H1 (cell line): Measurements from ENCODE around the gene MEI1. TPM values are rescaled to one million over a fixed set of nuclear protein-coding genes. Genes with fewer than 3 reads are reported as not detected.

Source experiments
- CTCF ChIA-PET: fragments of 300-600 bp; sonication (Branson Sonifier 250); formaldehyde crosslinking; loops from one replicate; lab custom pipeline; 2021; ENCODE audit not compliant: partially characterized antibody; lab: Charles Lee
- POLR2A ChIA-PET: fragments of 300-600 bp; sonication (Branson Sonifier 250); formaldehyde crosslinking; loops from one replicate; lab custom pipeline; 2021; ENCODE audit warnings: inconsistent platforms; ENCODE audit not compliant: partially characterized antibody; lab: Charles Lee
- DNase-seq, 2 experiments: peaks; one replicate each; pipeline versions ENCODE4 v3.0.0 to v3.0.0-alpha.2; 2010 to 2022; ENCODE audit warnings: low spot score in 2 of 2, low read depth in 1 of 2, mixed read lengths in 1 of 2
- FAIRE-seq: peaks from 2 replicates; lab custom pipeline; 2011; peaks lifted over from hg19 to GRCh38; lab: Jason Lieb, UNC
- H2AFZ ChIP-seq: 2 replicates; pipeline ENCODE4 v1.8.1; 2012; ENCODE audit warnings: low read length, inconsistent platforms
- H2AK5ac ChIP-seq: 2 replicates; pipeline ENCODE4 v1.6.1; 2013; ENCODE audit warnings: low read depth, low read length
- H2BK120ac ChIP-seq: replicated peaks from 2 replicates; pipeline ENCODE3; 2013; ENCODE audit warnings: low read depth, low read length, inconsistent platforms
- H2BK12ac ChIP-seq: 2 replicates; pipeline ENCODE4 v1.6.1; 2013; ENCODE audit warnings: low read depth, low read length
- H2BK15ac ChIP-seq: 2 replicates; pipeline ENCODE4 v1.6.1; 2013; ENCODE audit warnings: low read length
- H2BK20ac ChIP-seq: 2 replicates; pipeline ENCODE4 v1.6.1; 2013; ENCODE audit warnings: low read length
- H2BK5ac ChIP-seq: 2 replicates; pipeline ENCODE4 v1.6.1; 2013; ENCODE audit warnings: low read depth, low read length
- H3K14ac ChIP-seq: 2 replicates; pipeline ENCODE4 v1.6.1; 2013; ENCODE audit warnings: inconsistent platforms; ENCODE audit not compliant: insufficient read length
- H3K18ac ChIP-seq: 2 replicates; pipeline ENCODE4 v1.6.1; 2013; ENCODE audit warnings: low read length; ENCODE audit errors: extremely low read depth
- H3K23ac ChIP-seq: 2 replicates; pipeline ENCODE4 v1.6.1; 2013; ENCODE audit warnings: inconsistent platforms; ENCODE audit not compliant: insufficient read length
- H3K23me2 ChIP-seq: 2 replicates; pipeline ENCODE4 v1.6.1; 2013; ENCODE audit warnings: low read depth, low read length
- H3K27ac ChIP-seq: 2 replicates; pipeline ENCODE4 v1.6.1; 2011; ENCODE audit warnings: low read depth, low read length, inconsistent platforms
- H3K27me3 ChIP-seq, 4 experiments: replicated peaks in 1 of 4; 1 replicate in 1 of 4; 2 replicates in 3 of 4; pipeline versions ENCODE4 v1.6.1 to v1.8.1; 2011 to 2013; ENCODE audit warnings: low read length in 3 of 4, mild to moderate bottlenecking in 3 of 4, inconsistent platforms in 2 of 4, mixed read lengths in 2 of 4, moderate library complexity in 1 of 4; ENCODE audit not compliant: control insufficient read depth in 3 of 4, insufficient read depth in 3 of 4; ENCODE audit errors: extremely low read depth in 1 of 4
- H3K36me3 ChIP-seq, 4 experiments: 2 replicates each; pipeline versions ENCODE4 v1.6.1 to v1.8.1; 2011 to 2013; ENCODE audit warnings: mild to moderate bottlenecking in 4 of 4, low read length in 3 of 4, moderate library complexity in 2 of 4, control low read depth in 1 of 4, inconsistent platforms in 1 of 4; ENCODE audit not compliant: insufficient read depth in 4 of 4, control insufficient read depth in 2 of 4
- H3K4ac ChIP-seq: replicated peaks from 2 replicates; pipeline ENCODE3; 2013; ENCODE audit warnings: low read length, low read depth, mixed read lengths, inconsistent platforms; ENCODE audit not compliant: insufficient read length
- H3K4me1 ChIP-seq, 4 experiments: replicated peaks in 1 of 4; 1 replicate in 1 of 4; 2 replicates in 3 of 4; pipeline versions ENCODE4 v1.6.1 to v1.8.1; 2011 to 2013; ENCODE audit warnings: low read length in 3 of 4, inconsistent platforms in 2 of 4, mixed read lengths in 1 of 4; ENCODE audit not compliant: insufficient read depth in 4 of 4, control insufficient read depth in 3 of 4
- H3K4me2 ChIP-seq, 2 experiments: 2 replicates each; pipeline versions ENCODE4 v1.6.1 to v1.8.1; 2011 to 2013; ENCODE audit warnings: low read depth in 2 of 2, low read length in 2 of 2, control low read depth in 1 of 2, inconsistent platforms in 1 of 2, mild to moderate bottlenecking in 1 of 2; ENCODE audit not compliant: insufficient read depth in 1 of 2
- H3K4me3 ChIP-seq, 4 experiments: fragments of 200-600, 300-600 bp in 1 of 4; sonication (generic), shearing (Covaris generic), sonication (Bioruptor Twin) in 1 of 4; 2 replicates each; pipeline versions ENCODE4 v1.5.1 to v1.8.1; 2011 to 2016; ENCODE audit warnings: low read length in 4 of 4, low read depth in 3 of 4, control low read depth in 2 of 4, inconsistent platforms in 2 of 4, mild to moderate bottlenecking in 2 of 4, mixed read lengths in 1 of 4, moderate library complexity in 1 of 4; ENCODE audit not compliant: insufficient read depth in 2 of 4; ENCODE audit errors: extremely low read depth in 1 of 4
- H3K56ac ChIP-seq: replicated peaks from 2 replicates; pipeline ENCODE3; 2013; ENCODE audit warnings: low read depth, mild to moderate bottlenecking, mixed read lengths, low read length, inconsistent platforms; ENCODE audit not compliant: insufficient read length
- H3K79me1 ChIP-seq: 2 replicates; pipeline ENCODE4 v1.6.1; 2013; ENCODE audit warnings: low read depth, low read length, control low read depth
- H3K79me2 ChIP-seq, 2 experiments: 2 replicates each; pipeline versions ENCODE4 v1.6.1 to v1.8.1; 2012 to 2013; ENCODE audit warnings: low read length in 2 of 2, mild to moderate bottlenecking in 2 of 2, inconsistent platforms in 1 of 2; ENCODE audit not compliant: insufficient read depth in 2 of 2, control insufficient read depth in 1 of 2
- H3K9ac ChIP-seq, 4 experiments: replicated peaks in 1 of 4; 1 replicate in 1 of 4; 2 replicates in 3 of 4; pipeline versions ENCODE4 v1.6.1 to v1.8.1; 2011 to 2013; ENCODE audit warnings: low read depth in 3 of 4, low read length in 3 of 4, control low read depth in 2 of 4, mild to moderate bottlenecking in 2 of 4, moderate library complexity in 2 of 4, inconsistent platforms in 1 of 4; ENCODE audit errors: extremely low read depth in 1 of 4
- H3K9me3 ChIP-seq, 2 experiments: 2 replicates each; pipeline versions ENCODE4 v1.6.1 to v1.8.1; 2012 to 2013; ENCODE audit warnings: mild to moderate bottlenecking in 2 of 2, moderate library complexity in 2 of 2, control low read depth in 1 of 2, inconsistent platforms in 1 of 2, low read depth in 1 of 2, low read length in 1 of 2, mixed read lengths in 1 of 2; ENCODE audit not compliant: insufficient read depth in 2 of 2
- H4K20me1 ChIP-seq, 2 experiments: replicated peaks in 1 of 2; 2 replicates each; pipeline versions ENCODE3 to v1.8.1; 2011 to 2013; ENCODE audit warnings: inconsistent platforms in 2 of 2, low read length in 2 of 2, mild to moderate bottlenecking in 1 of 2; ENCODE audit not compliant: insufficient read depth in 2 of 2, control insufficient read depth in 1 of 2
- H4K5ac ChIP-seq: 2 replicates; pipeline ENCODE4 v1.6.1; 2013; ENCODE audit warnings: low read length, low read depth, mixed read lengths, inconsistent platforms; ENCODE audit not compliant: insufficient read length
- H4K8ac ChIP-seq: 2 replicates; pipeline ENCODE4 v1.8.0; 2013; ENCODE audit warnings: mild to moderate bottlenecking, moderate library complexity, low read length, inconsistent platforms; ENCODE audit not compliant: insufficient read depth; ENCODE audit errors: extremely low read depth
- H4K91ac ChIP-seq: replicated peaks from 2 replicates; pipeline ENCODE3; 2013; ENCODE audit warnings: low read length, mixed read lengths, inconsistent platforms; ENCODE audit not compliant: insufficient read length
- CBX5 ChIP-seq: fragments of 300-800, 300-1000 bp; sonication (generic); IDR thresholded peaks from 2 replicates; pipeline ENCODE4 v1.7.1; 2016; ENCODE audit warnings: antibody characterized with exemption, low read length, low read depth
- E2F6 ChIP-seq: IDR thresholded peaks from 2 replicates; pipeline ENCODE4 v1.6.1; 2012; ENCODE audit warnings: inconsistent platforms
- EZH2 ChIP-seq: fragments of 200-600 bp; sonication (generic); IDR thresholded peaks from 2 replicates; pipeline ENCODE4 v1.7.1; 2012; ENCODE audit warnings: low read depth, mild to moderate bottlenecking, moderate library complexity, low read length, inconsistent platforms; ENCODE audit not compliant: severe bottlenecking
- HDAC2 ChIP-seq, 2 experiments: fragments of 300-600 bp in 1 of 2; sonication (generic) in 1 of 2; IDR thresholded peaks; 2 replicates each; pipeline ENCODE4 v1.6.1; 2011 to 2012; ENCODE audit warnings: low read depth in 2 of 2, low read length in 2 of 2, mild to moderate bottlenecking in 2 of 2, moderate library complexity in 2 of 2, borderline replicate concordance in 1 of 2, inconsistent platforms in 1 of 2
- KDM4A ChIP-seq: IDR thresholded peaks from one replicate; pipeline ENCODE4 v1.7.1; 2012; ENCODE audit warnings: low read depth, mild to moderate bottlenecking, moderate library complexity, low read length, inconsistent platforms; ENCODE audit not compliant: severe bottlenecking
- KDM5A ChIP-seq: fragments of 200-600 bp; IDR thresholded peaks from 2 replicates; pipeline ENCODE4 v1.7.1; 2012; ENCODE audit warnings: mild to moderate bottlenecking, low read length, inconsistent platforms, mixed read lengths
- SIN3A ChIP-seq, 2 experiments: IDR thresholded peaks in 1 of 2; conservative IDR thresholded peaks in 1 of 2; 2 replicates each; pipeline ENCODE4 v1.6.1; 2011 to 2012; ENCODE audit warnings: low read length in 2 of 2, improper control_type of control experiment in 1 of 2, low read depth in 1 of 2, mild to moderate bottlenecking in 1 of 2
- SP1 ChIP-seq: IDR thresholded peaks from 2 replicates; pipeline ENCODE4 v1.6.1; 2011; ENCODE audit warnings: low read depth, low read length
- TAF7 ChIP-seq: optimal IDR thresholded peaks from 2 replicates; pipeline ENCODE3; 2011; ENCODE audit warnings: low read depth, mild to moderate bottlenecking, inconsistent platforms, low read length, moderate library complexity, borderline replicate concordance
- whole genome bisulfite sequencing, 2 experiments: shearing (Covaris generic) in 1 of 2; methylation state at CpG; one replicate each; pipeline versions ENCODE4 v1.1.6 to v1.1.7; 2013 to 2015; ENCODE audit warnings: low lambda C conversion rate in 2 of 2, mixed read lengths in 2 of 2, inconsistent platforms in 1 of 2, low coverage in 1 of 2, missing lambda C conversion rate in 1 of 2; ENCODE audit not compliant: insufficient replicate concordance in 2 of 2, insufficient coverage in 1 of 2, insufficient read length in 1 of 2; ENCODE audit errors: extremely low coverage in 1 of 2, missing lambda C conversion rate in 1 of 2; 5-methylcytosine and 5-hydroxymethylcytosine counted together
- polyA plus RNA-seq, 7 experiments: library from polyadenylated mRNA; depleted of rRNA in 3 of 7; stranded (reverse) in 5 of 7; unstranded in 2 of 7; fragments of >200 nt in 5 of 7; fragments of 200-250 nt in 2 of 7; gene quantifications; 1 replicate in 5 of 7; 2 replicates in 1 of 7; 4 replicates in 1 of 7; pipeline versions ENCODE4 v1.2.1 to v1.2.3, GENCODE V29; 2011 to 2013; ENCODE audit warnings: missing spikeins in 2 of 7, mixed read lengths in 2 of 7
- total RNA-seq: library from RNA; stranded (reverse); fragmentation: NEBNext Ultra II Directional; extraction: Animal tissue kit (Norgen Biotek cat#: 25700); gene quantifications from 2 replicates; pipeline ENCODE4 v1.2.1, GENCODE V29; 2021

MEI1 gene
- total and polyA plus RNA-seq, 2 of the 8 experiments (the other 6 are each of a cell fraction or from before 2014, with no cell fraction given) = 0.27 to 0.54 TPM

DNA sequence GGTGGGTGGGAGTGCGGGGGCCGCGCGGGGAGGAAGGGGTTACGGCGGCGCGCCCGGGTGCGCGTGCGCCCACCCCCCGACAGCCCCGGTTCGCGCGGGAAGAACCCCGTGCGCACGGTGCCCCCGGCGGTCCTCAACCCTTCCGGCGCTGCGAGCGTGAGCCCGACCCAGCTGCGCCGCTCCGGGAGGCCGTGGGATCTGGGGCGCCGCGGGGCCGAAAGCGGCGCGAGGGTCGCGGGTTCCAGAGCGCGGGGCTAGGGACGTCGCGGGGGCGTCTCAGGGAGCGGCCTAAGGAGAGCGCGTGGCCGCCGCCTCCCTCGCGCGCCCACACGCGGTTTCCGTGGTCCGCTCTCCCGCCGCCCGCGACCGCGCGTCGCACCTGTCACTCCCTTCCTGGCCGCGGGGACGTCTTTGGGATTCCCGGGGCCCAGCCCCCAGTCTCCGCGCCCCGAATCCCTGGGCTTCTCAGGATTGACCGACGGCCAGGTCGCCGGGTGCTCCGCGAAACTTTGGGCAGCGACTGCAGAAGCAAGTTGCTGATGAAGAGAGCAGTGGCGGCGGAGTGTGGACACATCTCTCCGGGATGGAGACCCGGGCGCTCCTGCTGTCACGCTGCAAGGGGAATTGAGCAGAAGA lies 134.2 kb downstream of the MEI1 start:
- Histone ChIP-seq H2BK15ac (no peak overlapping the region), H2BK120ac (no peak overlapping the region), H3K23ac (no peak overlapping the region), H3K56ac (peak overlapping the region; percentile 96), H3K18ac (peak overlapping the region; percentile 85), H3K27me3 (no peaks in the 10 kb centered on the region), H4K20me1 (peaks cover 0 to 5% of the 10 kb centered on the region in 2 experiments), H3K4me1 (peaks cover 0 to 5% (median 1%) of the 10 kb centered on the region in 4 experiments; a peak in 3 of 7 replicates), H4K5ac (peak overlapping the region; percentile 87), H4K8ac (peak overlapping the region; percentile 97; the same call in 1 of the 2 replicates), H3K14ac (no peak overlapping the region), H3K4ac (peak overlapping the region; percentile 53), H2BK5ac (peak overlapping the region; percentile 94), H3K9ac (peak overlapping the region; percentile 76 to 97 (median 84)), H3K27ac (peak overlapping the region; percentile 88), H3K79me1 (peaks cover 7% of the 10 kb centered on the region; the same call in 1 of the 2 replicates), H4K91ac (peak overlapping the region; percentile 89), H3K9me3 (no peaks in the 10 kb centered on the region), H3K79me2 (peaks cover 25 to 46% of the 10 kb centered on the region in 2 experiments), H3K36me3 (peaks cover 5 to 18% (median 14%) of the 10 kb centered on the region in 4 experiments; a peak in 7 of 8 replicates), H3K4me2 (peak overlapping the region; percentile 75 to 78), H2BK12ac (peak overlapping the region; percentile 41; the same call in 1 of the 2 replicates), H2AK5ac (no peak overlapping the region), H2AFZ (no peak overlapping the region), H3K4me3 (peak overlapping the region; percentile 76 to 87 (median 85)), H3K23me2 (peaks cover 5% of the 10 kb centered on the region), H2BK20ac (no peak overlapping the region)
- DNase-seq (peak in 1 of 2 experiments; percentile 63), FAIRE-seq (no peak)
- POLR2A ChIA-PET = interaction anchor here (0.6 to 8.5 kb wide), 12 partner anchors 10 to 781 kb away, joined by 3 to 85 read pairs (median 4); partner anchors contain the start of genes CCDC134, DESI1, POLDIP3 and XRCC6
- WGBS, 2 experiments = 1% methylated on average over 46 of the region's 86 CpGs; no CpG with 5 or more reads in 1 of the 2 experiments
- CTCF ChIA-PET = interaction anchor here (1.2 to 6.0 kb wide), 6 partner anchors 11 to 136 kb away, joined by 3 to 27 read pairs (median 10); partner anchors contain the start of gene MEI1
- TF ChIP-seq KDM5A (0 out of 2 replicates have a peak, but pooled peaks have one; percentile 6), SIN3A (conservative IDR thresholded peaks at IDR 0.05 in 1 of 2, IDR thresholded peaks at IDR 0.05 in 1 of 2; ENCODE audit: low read depth in 1 of 2, low read length in 2 of 2) (no peak), KDM4A (peak; percentile 17), E2F6 (peak; percentile 51), EZH2 (no peak), CBX5 (no peak), SP1 (no peak), TAF7 (peak; percentile 23), HDAC2 (IDR thresholded peaks at IDR 0.05; ENCODE audit: borderline replicate concordance in 1 of 2, low read depth in 2 of 2, low read length in 2 of 2) (peak in 1 of 2 experiments; percentile 94; a peak in 2 of 4 replicates)
